Activated CD4-positive, CD25-positive, alpha-beta regulatory T cell treated with anti-CD3 and anti-CD28 coated beads, Interleukin-2, amount 50 U/mL, for 24 hours (primary cell): ENCODE results near the gene ALDH18A1.
A peak's percentile ranks its signal among the peaks of the same experiment; 100 is the strongest.
"Not testable (repeated sequence)": the region's sequence is repeated elsewhere in the genome, so short reads cannot be mapped to it uniquely, and the experiment has no call there.

Experiments
- ATAC-seq, 2 donors: fragments of 150-1000 bp; cut with Tn5 transposase; one replicate each; pipeline ENCODE4 v1.10.0; 2021; ENCODE audit warnings: mild to moderate bottlenecking in 1 of 2, moderate library complexity in 1 of 2

ALDH18A1 gene

DNA sequence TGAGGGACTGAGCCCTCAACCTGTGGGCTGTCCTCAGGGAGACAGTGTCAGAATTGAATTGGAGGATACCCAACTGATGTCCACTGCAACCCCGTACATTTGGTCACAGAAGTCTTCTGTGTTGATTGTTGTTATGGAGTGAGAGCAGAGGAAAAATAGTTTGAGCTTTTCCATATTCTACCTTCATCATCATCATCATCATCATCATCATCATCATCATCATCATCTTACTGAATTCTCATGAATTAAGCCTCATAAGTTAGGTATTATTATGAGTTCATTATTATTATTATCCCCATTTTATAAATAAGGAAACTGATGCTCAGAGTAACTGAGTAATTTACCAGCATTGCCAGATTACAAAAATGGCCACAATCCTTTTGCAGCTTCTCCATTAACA is 8.4 kb downstream of the ALDH18A1 start:
- no peak for ATAC-seq

- no peak for ATAC-seq
Observed at GRCh38 chr10:95646160-95646559, 10.4 kb downstream of the ALDH18A1 start.

DNA sequence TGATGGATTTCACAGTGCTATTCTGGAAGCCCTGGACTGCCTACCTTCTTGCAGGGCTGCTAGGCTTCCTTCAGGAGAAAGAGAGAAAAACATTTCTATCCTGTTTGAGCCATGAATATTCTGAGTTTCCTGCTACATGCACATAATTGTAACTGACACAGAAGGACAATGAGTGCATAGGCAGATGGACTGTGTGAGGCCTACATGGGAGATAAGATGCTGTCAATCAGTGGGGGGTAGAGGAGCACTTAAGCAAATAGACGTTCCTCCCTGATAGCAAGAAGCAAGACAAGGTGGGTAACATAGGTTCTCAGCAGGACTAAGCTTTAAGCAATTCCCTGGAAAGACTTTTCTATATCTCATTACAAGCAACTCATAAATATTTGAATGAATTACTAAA is 11.6 kb downstream of the ALDH18A1 start:
- ATAC-seq: no peak

DNA sequence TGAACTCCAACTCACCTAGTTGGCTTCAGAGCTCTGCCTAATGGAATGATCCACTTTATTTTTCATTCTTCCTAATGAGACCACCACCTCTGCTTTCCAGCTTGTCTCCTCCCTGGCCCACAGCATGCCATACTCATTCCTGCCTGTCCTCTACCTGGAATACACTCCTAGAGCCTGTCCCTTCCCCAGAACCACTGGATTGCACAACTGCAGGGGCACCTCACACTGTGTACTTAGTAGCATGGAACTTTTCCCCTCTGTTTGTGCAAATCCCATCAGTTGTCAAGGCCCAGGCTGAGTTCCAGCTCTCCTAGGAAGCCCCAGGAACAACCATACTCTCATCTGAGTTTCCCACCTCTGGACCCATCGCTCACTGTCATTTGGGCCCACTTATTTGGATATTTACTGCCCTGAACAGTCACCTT is 15.6 kb downstream of the ALDH18A1 start:
- no peak for ATAC-seq

- no peak for ATAC-seq
Observed at GRCh38 chr10:95637911-95638310, 18.6 kb downstream of the ALDH18A1 start.

DNA sequence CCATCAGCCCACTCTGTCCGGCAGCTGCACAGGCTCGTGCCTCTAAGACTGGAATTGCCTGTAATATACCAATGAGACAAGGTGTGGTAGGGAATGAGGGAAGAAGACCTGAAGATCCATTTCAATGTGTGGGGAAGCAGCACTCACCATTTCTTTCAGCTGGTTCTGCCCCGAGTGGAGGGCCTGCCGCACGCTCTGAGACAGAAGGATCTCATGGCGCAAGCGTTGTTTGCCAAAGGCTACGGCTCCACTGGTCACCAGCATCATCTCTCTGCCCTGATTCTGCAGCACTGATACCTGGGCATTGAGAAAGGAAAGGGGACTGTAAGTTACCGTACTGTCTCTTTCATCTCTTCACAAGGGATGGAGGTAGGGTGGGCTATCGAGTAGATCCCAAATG is 19.4 kb downstream of the ALDH18A1 start:
- ATAC-seq: no peak

- no peak for ATAC-seq
Observed at GRCh38 chr10:95635319-95635733, 21.2 kb downstream of the ALDH18A1 start.

GRCh38 chr10:95628786-95629185 is 27.7 kb downstream of the ALDH18A1 start:
- ATAC-seq: no peak

- ATAC-seq: no peak
Observed at GRCh38 chr10:95626500-95626899, 30.0 kb downstream of the ALDH18A1 start.

GRCh38 chr10:95620415-95620814 is 36.1 kb downstream of the ALDH18A1 start:
- ATAC-seq: not testable (repeated sequence)

DNA sequence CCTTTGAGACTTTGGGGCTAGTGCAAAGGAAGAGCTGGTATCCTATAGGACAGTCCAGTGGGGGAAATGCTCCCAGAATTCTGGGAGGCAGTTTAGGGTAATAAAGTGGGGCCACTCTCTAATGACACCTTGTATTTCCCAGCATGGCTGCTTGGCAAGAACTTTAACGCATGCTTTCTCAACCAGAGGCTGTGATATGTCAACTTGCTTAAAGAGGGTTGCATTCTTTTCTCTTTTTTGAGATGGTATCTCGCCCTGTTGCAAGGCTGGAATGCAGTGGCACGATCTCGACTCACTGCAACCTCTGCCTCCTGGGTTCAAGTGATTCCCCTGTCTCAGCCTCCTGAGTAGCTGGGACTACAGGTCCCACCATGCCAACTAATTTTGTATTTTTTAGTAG is 38.4 kb downstream of the ALDH18A1 start:
- no peak for ATAC-seq

DNA sequence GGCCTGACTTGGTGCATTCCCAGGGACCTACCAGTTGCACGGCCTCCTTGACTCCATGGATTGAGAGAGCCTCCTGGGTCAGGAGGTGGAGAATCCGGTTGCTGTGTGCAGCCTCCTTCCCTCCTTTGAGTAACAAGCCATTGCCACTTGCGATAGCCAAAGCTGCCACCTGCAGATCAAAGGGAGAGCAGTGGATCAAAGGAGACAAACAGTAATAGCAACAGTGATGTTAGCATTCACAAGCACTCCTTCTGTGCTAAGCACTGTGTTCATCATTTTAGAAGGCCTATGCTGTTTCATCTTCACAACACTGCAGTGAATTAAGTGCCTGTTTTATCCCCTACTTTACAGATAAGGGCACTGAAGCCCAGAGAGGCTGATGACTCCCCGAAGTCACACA is 40.1 kb downstream of the ALDH18A1 start:
- ATAC-seq: no peak

GRCh38 chr10:95613330-95613729 is 43.2 kb downstream of the ALDH18A1 start:
- ATAC-seq: no peak

- no peak for ATAC-seq
Observed at GRCh38 chr10:95610727-95611126, 45.8 kb downstream of the ALDH18A1 start.

GRCh38 chr10:95606922-95607321 is 49.6 kb downstream of the ALDH18A1 start:
- ATAC-seq: no peak

DNA sequence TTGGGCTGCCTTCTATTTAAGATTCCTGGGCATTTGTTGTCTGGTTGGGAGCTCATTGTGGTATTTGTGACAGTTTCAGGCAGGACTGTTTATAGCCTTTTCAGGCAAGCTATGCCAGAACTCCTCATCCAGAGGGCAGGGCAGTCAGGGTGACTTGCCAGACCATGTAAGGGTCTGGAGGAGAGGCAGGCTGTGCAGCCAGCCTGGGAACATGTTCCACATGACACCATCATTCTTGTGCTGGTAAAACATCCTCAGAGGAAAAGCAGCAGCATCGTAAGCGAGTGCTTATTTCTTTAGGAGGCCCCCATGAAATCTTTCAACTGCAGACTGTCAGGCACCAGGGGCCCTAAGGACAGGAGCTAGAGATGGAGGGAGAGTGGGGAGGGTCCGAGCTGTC is 51.3 kb downstream of the ALDH18A1 start:
- ATAC-seq: no peak

- ATAC-seq: no peak
Observed at GRCh38 chr10:95604630-95605029, 51.9 kb downstream of the ALDH18A1 start.

DNA sequence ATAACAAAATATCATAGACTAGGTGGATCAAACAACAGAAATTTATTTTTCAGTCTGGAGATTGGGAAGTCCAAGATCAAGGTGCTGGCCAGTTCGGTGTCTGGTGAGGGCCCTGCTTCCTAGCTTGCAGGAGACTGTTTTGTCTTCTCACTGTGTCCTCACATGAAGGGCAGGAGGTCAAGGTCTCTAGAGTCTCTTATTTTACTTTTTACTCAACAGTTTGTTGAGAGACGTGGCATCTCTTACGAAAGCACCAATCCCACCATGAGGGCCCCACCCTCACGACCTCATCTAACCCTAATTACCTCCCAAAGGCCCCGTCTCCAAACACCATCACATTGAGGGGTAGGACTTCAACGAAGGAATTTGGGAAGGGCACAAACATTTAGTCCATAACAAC is 54.1 kb downstream of the ALDH18A1 start:
- no peak for ATAC-seq

DNA sequence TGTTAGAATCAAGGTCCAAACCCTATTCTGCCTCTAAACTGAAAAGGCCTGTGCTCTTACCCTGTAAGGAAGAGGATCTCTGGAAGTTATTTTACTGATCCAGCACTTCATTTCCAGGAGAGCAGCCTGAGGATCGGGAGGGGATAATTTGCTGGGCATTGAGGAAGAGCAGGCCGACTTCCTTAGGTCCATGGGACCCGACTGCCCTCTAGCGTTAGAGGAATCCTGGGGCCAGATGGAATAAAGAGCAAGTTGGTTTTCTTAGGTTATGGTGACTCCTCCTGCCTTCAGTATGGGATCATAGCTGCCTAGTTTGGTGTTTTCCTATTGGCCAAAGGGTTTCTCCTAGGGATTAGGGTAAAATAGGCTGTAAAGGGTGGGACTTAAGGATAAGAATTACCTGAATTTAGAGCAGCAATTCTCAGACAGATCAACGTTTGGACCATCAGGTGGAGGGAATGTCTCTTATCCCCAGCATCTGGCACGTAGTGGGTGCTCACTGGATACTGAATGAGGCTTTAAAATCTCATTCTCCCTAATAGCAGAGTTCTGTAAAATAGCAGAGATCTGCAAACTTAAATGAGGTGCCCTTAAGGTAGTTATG is 55.3 kb downstream of the ALDH18A1 start:
- peak; percentile 38 to 48 for ATAC-seq

DNA sequence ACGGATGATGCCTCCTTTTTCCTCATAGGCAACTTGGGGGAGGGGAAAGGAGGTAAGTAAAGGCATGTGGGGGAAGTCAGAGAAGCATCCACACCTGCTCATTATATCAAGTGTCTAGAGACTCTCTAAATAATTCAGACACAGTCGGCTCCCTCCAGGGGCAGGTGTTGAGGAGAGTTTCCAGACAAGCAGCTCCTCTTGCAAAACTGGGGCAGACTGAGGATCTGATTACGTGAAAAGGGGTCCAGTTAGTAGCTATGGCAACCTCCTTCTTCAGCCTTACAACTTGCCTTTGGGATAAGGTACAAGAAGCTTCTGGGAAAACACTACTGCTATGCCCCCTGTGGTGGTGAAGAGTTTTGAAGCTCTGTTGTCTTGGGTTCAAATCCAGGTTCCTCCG is 56.4 kb downstream of the ALDH18A1 start:
- no peak for ATAC-seq

- ATAC-seq: no peak
Observed at GRCh38 chr10:95597788-95598187, 58.7 kb downstream of the ALDH18A1 start.

GRCh38 chr10:95588025-95588424 is 68.5 kb downstream of the ALDH18A1 start:
- ATAC-seq: no peak

GRCh38 chr10:95579835-95580535 is 76.5 kb downstream of the ALDH18A1 start:
- ATAC-seq: no peak

DNA sequence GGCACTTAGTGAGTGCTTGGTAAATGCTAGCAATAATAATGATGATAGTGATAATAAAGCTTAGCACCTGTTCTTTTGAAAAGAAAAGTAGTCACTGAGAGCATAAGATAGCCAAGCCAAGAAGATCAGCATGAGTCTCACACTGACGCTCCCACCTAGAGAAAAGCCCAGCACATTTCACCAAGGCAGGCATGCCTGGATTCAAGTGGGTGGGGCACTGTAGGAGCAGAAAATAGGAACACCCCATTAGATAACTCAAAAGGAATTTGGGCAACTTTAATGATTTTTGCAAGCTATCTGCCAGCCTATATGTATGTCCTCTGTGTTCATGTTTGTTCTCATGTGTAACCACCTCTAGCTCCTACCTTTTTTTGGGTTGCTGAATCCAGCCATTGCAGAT is 77.2 kb downstream of the ALDH18A1 start:
- ATAC-seq: no peak

DNA sequence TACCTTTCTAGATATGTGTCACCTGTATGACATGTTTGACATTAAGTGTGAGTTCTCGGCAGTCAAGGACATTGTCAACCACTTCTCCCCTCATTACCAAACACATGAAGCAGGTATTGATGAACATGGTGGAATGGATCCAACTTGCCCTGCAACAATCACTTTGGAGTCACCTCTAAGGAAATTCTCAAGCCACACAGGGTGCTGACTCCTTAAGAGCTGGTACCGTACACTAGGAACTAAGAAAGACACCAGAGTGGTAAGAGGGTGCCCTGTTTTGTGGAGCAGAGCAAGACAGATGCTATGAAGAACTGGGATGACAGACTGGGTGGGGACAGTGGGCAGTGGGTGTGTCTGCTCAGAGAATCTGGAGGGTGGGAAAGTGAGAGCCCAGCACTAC is 77.9 kb downstream of the ALDH18A1 start:
- no peak for ATAC-seq
